Loucy (cell line): Measurements from ENCODE around the gene KRT74.

Source experiments
- H2AFZ ChIP-seq: fragments of 200-600 bp; sonication (generic); 2 replicates; pipeline ENCODE4 v1.6.0; 2016; ENCODE audit warnings: antibody characterized with exemption, mild to moderate bottlenecking, low read length, moderate library complexity
- H3F3A ChIP-seq: fragments of 200-600 bp; 2 replicates; pipeline ENCODE4 v1.6.0; 2016; ENCODE audit warnings: antibody characterized with exemption, low read depth, mild to moderate bottlenecking
- H3K27me3 ChIP-seq: fragments of 200-600 bp; sonication (generic); 2 replicates; pipeline ENCODE4 v1.6.1; 2014; ENCODE audit warnings: low read length, mild to moderate bottlenecking; ENCODE audit not compliant: insufficient read depth, poor library complexity, severe bottlenecking
- H3K36me3 ChIP-seq: fragments of 200-600 bp; sonication (generic); 2 replicates; pipeline ENCODE4 v1.6.1; 2016; ENCODE audit warnings: low read length; ENCODE audit not compliant: insufficient read depth
- H3K4me1 ChIP-seq: fragments of 200-600 bp; sonication (generic); 2 replicates; pipeline ENCODE4 v1.5.1; 2014; ENCODE audit warnings: low read length, mild to moderate bottlenecking; ENCODE audit not compliant: insufficient read depth, poor library complexity, severe bottlenecking
- H3K4me2 ChIP-seq: fragments of 200-600 bp; sonication (generic); 2 replicates; pipeline ENCODE4 v1.6.0; 2014; ENCODE audit warnings: antibody characterized with exemption, low read length, low read depth, mild to moderate bottlenecking; ENCODE audit not compliant: poor library complexity, severe bottlenecking
- H3K4me3 ChIP-seq: fragments of 200-600 bp; sonication (generic); 2 replicates; pipeline ENCODE4 v1.5.1; 2014; ENCODE audit warnings: low read length, mild to moderate bottlenecking, mixed read lengths; ENCODE audit not compliant: poor library complexity, severe bottlenecking
- H3K79me2 ChIP-seq: fragments of 200-600 bp; sonication (generic); 2 replicates; pipeline ENCODE4 v1.6.1; 2014; ENCODE audit warnings: low read length; ENCODE audit not compliant: insufficient read depth
- H3K9ac ChIP-seq: fragments of 200-600 bp; sonication (generic); 2 replicates; pipeline ENCODE4 v1.6.0; 2014; ENCODE audit warnings: mild to moderate bottlenecking, low read depth, low read length, moderate library complexity; ENCODE audit not compliant: poor library complexity, severe bottlenecking
- H3K9me2 ChIP-seq: fragments of 200-600 bp; sonication (generic); replicated peaks from 2 replicates; pipeline ENCODE4 v1.6.1; 2016; ENCODE audit warnings: low read depth, low read length, mixed read lengths
- H3K9me3 ChIP-seq: fragments of 200-600 bp; sonication (generic); 2 replicates; pipeline ENCODE4 v1.6.1; 2014; ENCODE audit warnings: mild to moderate bottlenecking, antibody characterized with exemption, low read length, low read depth; ENCODE audit not compliant: insufficient read depth
- H4K20me1 ChIP-seq: fragments of 200-600 bp; sonication (generic); 2 replicates; pipeline ENCODE4 v1.6.0; 2014; ENCODE audit warnings: antibody characterized with exemption, low read length, mild to moderate bottlenecking; ENCODE audit not compliant: insufficient read depth, poor library complexity, severe bottlenecking
- EZH2phosphoT487 ChIP-seq: fragments of 200-600 bp; IDR thresholded peaks from 2 replicates; pipeline ENCODE4 v1.6.1; 2018; ENCODE audit warnings: antibody characterized with exemption, mild to moderate bottlenecking, moderate library complexity, borderline replicate concordance
- TF ChIP-seq, protein P1 (sequence below): fragments of 200-600 bp; sonication (generic); conservative IDR thresholded peaks from 2 replicates; pipeline ENCODE4 v1.5.1; 2014; ENCODE audit warnings: mild to moderate bottlenecking, antibody characterized with exemption, low read length

Gene KRT74

DNA sequence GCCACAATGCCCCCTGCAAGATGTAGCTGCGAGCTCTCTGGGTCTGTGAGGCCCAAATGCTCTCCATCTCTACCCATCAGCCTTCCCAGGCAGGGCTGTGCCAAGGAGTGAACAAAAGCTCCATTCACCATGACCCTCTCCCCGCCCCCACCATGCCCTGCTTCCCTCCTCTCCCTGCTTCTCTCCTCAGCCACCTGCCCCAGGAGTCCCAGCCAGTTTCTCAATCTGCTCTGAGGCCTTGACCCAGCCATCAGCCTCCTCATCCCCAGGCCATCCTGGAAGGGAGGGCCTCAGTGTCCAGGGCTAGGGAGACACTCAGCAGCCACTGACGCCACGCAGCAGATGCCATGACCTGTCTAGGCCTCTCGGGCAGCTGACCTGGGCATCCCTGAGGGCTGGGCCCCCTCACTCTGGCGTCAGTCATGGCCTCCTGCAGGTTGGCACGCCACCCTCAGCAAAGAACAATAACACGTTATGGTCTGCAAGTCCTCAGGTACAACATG, 45.0 kb downstream of the KRT74 start:
- H3K27me3 ChIP-seq: no peaks in the 10 kb centered on the region
- no peak overlapping the region for H3K4me3 ChIP-seq
- H3K9ac ChIP-seq: no peak overlapping the region
- H3K4me1 ChIP-seq: peaks cover 7% of the 10 kb centered on the region
- H3K79me2 ChIP-seq: no peaks in the 10 kb centered on the region
- no peaks in the 10 kb centered on the region for H3K9me3 ChIP-seq
- H3K9me2 ChIP-seq: no peaks in the 10 kb centered on the region
- H2AFZ ChIP-seq: no peak overlapping the region
- no peak overlapping the region for H3K4me2 ChIP-seq
- no peaks in the 10 kb centered on the region for H4K20me1 ChIP-seq
- TF ChIP-seq EZH2phosphoT487: no peak
- TF ChIP-seq, protein P1, sequence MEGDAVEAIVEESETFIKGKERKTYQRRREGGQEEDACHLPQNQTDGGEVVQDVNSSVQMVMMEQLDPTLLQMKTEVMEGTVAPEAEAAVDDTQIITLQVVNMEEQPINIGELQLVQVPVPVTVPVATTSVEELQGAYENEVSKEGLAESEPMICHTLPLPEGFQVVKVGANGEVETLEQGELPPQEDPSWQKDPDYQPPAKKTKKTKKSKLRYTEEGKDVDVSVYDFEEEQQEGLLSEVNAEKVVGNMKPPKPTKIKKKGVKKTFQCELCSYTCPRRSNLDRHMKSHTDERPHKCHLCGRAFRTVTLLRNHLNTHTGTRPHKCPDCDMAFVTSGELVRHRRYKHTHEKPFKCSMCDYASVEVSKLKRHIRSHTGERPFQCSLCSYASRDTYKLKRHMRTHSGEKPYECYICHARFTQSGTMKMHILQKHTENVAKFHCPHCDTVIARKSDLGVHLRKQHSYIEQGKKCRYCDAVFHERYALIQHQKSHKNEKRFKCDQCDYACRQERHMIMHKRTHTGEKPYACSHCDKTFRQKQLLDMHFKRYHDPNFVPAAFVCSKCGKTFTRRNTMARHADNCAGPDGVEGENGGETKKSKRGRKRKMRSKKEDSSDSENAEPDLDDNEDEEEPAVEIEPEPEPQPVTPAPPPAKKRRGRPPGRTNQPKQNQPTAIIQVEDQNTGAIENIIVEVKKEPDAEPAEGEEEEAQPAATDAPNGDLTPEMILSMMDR: no peak
- H3K36me3 ChIP-seq: no peaks in the 10 kb centered on the region
- H3F3A ChIP-seq: no peaks in the 10 kb centered on the region

DNA sequence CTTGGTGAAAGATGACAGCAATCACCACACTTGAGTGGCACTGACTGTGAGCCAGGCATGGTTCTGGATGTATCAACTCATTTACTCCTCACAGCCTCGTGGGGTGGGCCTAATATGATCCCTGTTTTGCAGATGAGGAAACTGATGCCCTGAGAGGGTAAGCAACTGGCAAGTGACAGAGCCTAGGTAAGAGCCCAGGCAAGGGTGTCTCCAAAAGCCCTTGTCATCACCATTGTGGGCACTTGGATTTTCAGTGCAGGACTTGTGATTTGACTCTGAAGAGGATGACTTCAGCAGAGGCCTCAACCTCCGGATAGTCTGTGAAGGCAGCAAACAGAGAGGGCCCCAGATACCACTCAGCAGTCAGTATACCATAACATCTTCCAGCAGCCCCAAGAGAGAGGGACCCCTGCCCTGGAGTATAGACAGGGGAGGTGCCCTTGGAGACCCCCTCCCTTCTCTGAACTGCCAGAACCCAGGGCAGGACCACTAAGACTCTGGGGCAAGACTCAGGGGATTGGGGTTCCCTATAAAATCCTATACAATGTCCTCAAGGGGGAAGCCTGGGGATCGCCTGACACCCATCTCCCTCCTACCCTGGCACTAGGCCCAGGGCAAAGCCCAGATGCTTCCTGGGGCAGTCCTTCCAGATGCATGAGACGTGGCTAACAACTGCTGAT, 46.4 kb downstream of the KRT74 start:
- Histone ChIP-seq H3K9ac (peak overlapping the region; percentile 39), H3K4me1 (peaks cover 7% of the 10 kb centered on the region), H3K36me3 (no peaks in the 10 kb centered on the region), H3K27me3 (no peaks in the 10 kb centered on the region), H3K79me2 (no peaks in the 10 kb centered on the region), H3K4me3 (no peak overlapping the region), H3K9me3 (no peaks in the 10 kb centered on the region), H2AFZ (no peak overlapping the region), H4K20me1 (no peaks in the 10 kb centered on the region), H3K4me2 (no peak overlapping the region), H3K9me2 (no peaks in the 10 kb centered on the region), H3F3A (no peaks in the 10 kb centered on the region)
- no peak for TF ChIP-seq EZH2phosphoT487
- TF ChIP-seq, protein P1: no peak

DNA sequence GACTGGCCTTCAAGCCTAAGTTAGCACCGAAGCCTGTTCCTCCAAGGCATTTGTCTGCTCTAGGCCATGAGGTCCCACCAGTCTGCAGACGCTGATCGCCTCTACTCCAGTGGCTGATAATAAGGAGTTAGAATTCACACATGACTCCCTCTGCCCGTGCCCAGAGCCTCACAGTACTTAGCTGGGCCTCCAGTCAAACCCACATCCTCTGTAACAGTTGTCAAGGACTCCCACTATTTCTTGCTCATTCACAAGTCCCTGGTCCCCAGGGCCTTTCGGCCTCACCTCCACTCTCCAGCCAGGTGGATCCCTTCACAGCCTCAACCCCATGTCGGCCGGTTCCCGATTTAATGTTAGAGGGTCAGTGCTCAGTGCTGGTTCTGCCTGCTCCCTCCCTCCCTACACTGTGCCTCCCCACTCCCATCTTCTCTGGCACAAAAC, 47.1 kb downstream of the KRT74 start:
- Histone ChIP-seq H3K9me2 (no peaks in the 10 kb centered on the region), H3K4me3 (no peak overlapping the region), H3K36me3 (no peaks in the 10 kb centered on the region), H3K9me3 (no peaks in the 10 kb centered on the region), H4K20me1 (no peaks in the 10 kb centered on the region), H3K4me2 (peak overlapping the region; percentile 14), H3K9ac (peak overlapping the region; percentile 39), H2AFZ (no peak overlapping the region), H3K4me1 (peaks cover 7% of the 10 kb centered on the region), H3K27me3 (no peaks in the 10 kb centered on the region), H3K79me2 (no peaks in the 10 kb centered on the region), H3F3A (no peaks in the 10 kb centered on the region)
- TF ChIP-seq, protein P1: no peak
- TF ChIP-seq EZH2phosphoT487: no peak
